Measurements from ENCODE around the gene SUFU. TPM values are rescaled to one million over a fixed set of nuclear protein-coding genes. Genes with fewer than 3 reads are reported as not detected.

Gene SUFU
- total and polyA plus RNA-seq, 2 of the 13 experiments (the other 11 are each of a cell fraction or from before 2014, with no cell fraction given), result 2.9 to 5.5 TPM

DNA sequence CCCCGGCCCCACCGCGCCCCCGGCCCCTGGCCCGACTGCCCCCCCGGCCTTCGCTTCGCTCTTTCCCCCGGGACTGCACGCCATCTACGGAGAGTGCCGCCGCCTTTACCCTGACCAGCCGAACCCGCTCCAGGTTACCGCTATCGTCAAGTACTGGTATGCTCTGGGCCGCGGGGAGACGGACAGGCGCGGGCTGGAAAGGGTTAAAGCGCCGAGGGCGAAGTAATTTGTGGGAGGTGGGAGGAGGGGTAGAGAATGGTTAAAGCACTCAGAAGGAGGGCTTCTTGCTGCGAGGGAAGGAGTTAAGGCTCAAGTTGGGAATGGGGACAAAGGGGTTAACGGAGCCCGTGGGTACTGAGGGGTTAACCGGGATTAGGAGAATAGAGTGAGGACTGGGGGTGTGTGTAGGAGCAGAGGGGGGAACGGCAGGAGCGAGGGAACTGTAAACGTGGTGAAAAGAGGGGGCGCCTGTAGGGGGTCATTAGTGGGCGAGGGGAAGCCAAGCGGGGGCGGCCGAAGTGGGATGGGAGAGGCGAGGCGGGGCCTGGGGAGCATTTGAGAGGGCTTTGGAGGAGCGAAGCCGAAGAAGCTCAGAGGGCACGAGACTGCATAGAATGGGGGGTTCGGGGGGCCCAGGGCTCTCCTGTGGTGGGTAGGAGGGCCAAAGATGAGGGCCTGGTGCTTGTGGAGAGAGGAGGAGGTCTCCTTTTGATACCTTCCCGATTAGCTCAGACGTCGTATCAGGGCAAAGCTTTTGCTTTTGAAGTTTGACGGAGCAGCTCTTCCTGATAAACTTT, 605 bp downstream of the SUFU start (continued):
- TF ChIP-seq, protein P1, sequence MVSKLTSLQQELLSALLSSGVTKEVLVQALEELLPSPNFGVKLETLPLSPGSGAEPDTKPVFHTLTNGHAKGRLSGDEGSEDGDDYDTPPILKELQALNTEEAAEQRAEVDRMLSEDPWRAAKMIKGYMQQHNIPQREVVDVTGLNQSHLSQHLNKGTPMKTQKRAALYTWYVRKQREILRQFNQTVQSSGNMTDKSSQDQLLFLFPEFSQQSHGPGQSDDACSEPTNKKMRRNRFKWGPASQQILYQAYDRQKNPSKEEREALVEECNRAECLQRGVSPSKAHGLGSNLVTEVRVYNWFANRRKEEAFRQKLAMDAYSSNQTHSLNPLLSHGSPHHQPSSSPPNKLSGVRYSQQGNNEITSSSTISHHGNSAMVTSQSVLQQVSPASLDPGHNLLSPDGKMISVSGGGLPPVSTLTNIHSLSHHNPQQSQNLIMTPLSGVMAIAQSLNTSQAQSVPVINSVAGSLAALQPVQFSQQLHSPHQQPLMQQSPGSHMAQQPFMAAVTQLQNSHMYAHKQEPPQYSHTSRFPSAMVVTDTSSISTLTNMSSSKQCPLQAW (CRISPR knock-in tag; IDR thresholded peaks at IDR 0.05), result peak; percentile 34
- 0 out of 2 replicates have a peak, but pooled peaks have one; percentile 12 for TF ChIP-seq CBFB (CRISPR knock-in tag; IDR thresholded peaks at IDR 0.05)
- TF ChIP-seq YEATS2 (CRISPR knock-in tag; IDR thresholded peaks at IDR 0.05; ENCODE audit: borderline replicate concordance), result no peak
- TF ChIP-seq AKAP8 (CRISPR knock-in tag; IDR thresholded peaks at IDR 0.05), result no peak
- TF ChIP-seq HIVEP1 (CRISPR knock-in tag; IDR thresholded peaks at IDR 0.05), result no peak
- TF ChIP-seq, protein P2, sequence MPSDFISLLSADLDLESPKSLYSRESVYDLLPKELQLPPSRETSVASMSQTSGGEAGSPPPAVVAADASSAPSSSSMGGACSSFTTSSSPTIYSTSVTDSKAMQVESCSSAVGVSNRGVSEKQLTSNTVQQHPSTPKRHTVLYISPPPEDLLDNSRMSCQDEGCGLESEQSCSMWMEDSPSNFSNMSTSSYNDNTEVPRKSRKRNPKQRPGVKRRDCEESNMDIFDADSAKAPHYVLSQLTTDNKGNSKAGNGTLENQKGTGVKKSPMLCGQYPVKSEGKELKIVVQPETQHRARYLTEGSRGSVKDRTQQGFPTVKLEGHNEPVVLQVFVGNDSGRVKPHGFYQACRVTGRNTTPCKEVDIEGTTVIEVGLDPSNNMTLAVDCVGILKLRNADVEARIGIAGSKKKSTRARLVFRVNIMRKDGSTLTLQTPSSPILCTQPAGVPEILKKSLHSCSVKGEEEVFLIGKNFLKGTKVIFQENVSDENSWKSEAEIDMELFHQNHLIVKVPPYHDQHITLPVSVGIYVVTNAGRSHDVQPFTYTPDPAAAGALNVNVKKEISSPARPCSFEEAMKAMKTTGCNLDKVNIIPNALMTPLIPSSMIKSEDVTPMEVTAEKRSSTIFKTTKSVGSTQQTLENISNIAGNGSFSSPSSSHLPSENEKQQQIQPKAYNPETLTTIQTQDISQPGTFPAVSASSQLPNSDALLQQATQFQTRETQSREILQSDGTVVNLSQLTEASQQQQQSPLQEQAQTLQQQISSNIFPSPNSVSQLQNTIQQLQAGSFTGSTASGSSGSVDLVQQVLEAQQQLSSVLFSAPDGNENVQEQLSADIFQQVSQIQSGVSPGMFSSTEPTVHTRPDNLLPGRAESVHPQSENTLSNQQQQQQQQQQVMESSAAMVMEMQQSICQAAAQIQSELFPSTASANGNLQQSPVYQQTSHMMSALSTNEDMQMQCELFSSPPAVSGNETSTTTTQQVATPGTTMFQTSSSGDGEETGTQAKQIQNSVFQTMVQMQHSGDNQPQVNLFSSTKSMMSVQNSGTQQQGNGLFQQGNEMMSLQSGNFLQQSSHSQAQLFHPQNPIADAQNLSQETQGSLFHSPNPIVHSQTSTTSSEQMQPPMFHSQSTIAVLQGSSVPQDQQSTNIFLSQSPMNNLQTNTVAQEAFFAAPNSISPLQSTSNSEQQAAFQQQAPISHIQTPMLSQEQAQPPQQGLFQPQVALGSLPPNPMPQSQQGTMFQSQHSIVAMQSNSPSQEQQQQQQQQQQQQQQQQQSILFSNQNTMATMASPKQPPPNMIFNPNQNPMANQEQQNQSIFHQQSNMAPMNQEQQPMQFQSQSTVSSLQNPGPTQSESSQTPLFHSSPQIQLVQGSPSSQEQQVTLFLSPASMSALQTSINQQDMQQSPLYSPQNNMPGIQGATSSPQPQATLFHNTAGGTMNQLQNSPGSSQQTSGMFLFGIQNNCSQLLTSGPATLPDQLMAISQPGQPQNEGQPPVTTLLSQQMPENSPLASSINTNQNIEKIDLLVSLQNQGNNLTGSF (CRISPR knock-in tag; IDR thresholded peaks at IDR 0.05), result no peak; the same call in 1 of the 2 replicates
- TF ChIP-seq U2AF1 (optimal IDR thresholded peaks at IDR 0.05; ENCODE audit: low read depth, low read length), result no peak
- no peak for TF ChIP-seq GABPA (IDR thresholded peaks at IDR 0.05; ENCODE audit: low read depth, low read length)
- TF ChIP-seq GABPA (CRISPR knock-in tag; IDR thresholded peaks at IDR 0.05; ENCODE audit: low read depth), result no peak
- TF ChIP-seq ZFP36L1 (CRISPR knock-in tag; IDR thresholded peaks at IDR 0.05), result no peak
- no peak for TF ChIP-seq ZNF12 (CRISPR knock-in tag; IDR thresholded peaks at IDR 0.05)
- TF ChIP-seq, protein P3, sequence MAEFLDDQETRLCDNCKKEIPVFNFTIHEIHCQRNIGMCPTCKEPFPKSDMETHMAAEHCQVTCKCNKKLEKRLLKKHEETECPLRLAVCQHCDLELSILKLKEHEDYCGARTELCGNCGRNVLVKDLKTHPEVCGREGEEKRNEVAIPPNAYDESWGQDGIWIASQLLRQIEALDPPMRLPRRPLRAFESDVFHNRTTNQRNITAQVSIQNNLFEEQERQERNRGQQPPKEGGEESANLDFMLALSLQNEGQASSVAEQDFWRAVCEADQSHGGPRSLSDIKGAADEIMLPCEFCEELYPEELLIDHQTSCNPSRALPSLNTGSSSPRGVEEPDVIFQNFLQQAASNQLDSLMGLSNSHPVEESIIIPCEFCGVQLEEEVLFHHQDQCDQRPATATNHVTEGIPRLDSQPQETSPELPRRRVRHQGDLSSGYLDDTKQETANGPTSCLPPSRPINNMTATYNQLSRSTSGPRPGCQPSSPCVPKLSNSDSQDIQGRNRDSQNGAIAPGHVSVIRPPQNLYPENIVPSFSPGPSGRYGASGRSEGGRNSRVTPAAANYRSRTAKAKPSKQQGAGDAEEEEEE (CRISPR knock-in tag; IDR thresholded peaks at IDR 0.05; ENCODE audit: borderline replicate concordance), result no peak
- no peak for TF ChIP-seq MTF1 (CRISPR knock-in tag; IDR thresholded peaks at IDR 0.05)
- TF ChIP-seq POLR2G (IDR thresholded peaks at IDR 0.05; ENCODE audit: low read depth, low read length), result no peak
- TF ChIP-seq, protein P4, sequence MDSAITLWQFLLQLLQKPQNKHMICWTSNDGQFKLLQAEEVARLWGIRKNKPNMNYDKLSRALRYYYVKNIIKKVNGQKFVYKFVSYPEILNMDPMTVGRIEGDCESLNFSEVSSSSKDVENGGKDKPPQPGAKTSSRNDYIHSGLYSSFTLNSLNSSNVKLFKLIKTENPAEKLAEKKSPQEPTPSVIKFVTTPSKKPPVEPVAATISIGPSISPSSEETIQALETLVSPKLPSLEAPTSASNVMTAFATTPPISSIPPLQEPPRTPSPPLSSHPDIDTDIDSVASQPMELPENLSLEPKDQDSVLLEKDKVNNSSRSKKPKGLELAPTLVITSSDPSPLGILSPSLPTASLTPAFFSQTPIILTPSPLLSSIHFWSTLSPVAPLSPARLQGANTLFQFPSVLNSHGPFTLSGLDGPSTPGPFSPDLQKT (CRISPR knock-in tag; IDR thresholded peaks at IDR 0.05; ENCODE audit: borderline replicate concordance), result no peak
- no peak for TF ChIP-seq ZNF790 (CRISPR knock-in tag; IDR thresholded peaks at IDR 0.05; ENCODE audit: borderline replicate concordance)
- no peak for TF ChIP-seq ISL2 (CRISPR knock-in tag; IDR thresholded peaks at IDR 0.05)
- TF ChIP-seq, protein P5, sequence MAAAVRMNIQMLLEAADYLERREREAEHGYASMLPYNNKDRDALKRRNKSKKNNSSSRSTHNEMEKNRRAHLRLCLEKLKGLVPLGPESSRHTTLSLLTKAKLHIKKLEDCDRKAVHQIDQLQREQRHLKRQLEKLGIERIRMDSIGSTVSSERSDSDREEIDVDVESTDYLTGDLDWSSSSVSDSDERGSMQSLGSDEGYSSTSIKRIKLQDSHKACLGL (CRISPR knock-in tag; IDR thresholded peaks at IDR 0.05), result 0 out of 2 replicates have a peak, but pooled peaks have one; percentile 30
- TF ChIP-seq ZNF773 (CRISPR knock-in tag; IDR thresholded peaks at IDR 0.05; ENCODE audit: borderline replicate concordance), result no peak
- TF ChIP-seq HES4 (CRISPR knock-in tag; IDR thresholded peaks at IDR 0.05; ENCODE audit: borderline replicate concordance), result no peak

Measured in HepG2 (cell line).